Erythroblast (primary cell): Measurements from ENCODE around the gene STAT5B.

ENCODE experiments used
- GATA1 ChIP-seq: IDR thresholded peaks from 2 replicates; pipeline ENCODE4 v1.6.1; 2011; ENCODE audit warnings: low read depth, mild to moderate bottlenecking, control low read depth, low read length, moderate library complexity
- POLR2A ChIP-seq: IDR thresholded peaks from 2 replicates; pipeline ENCODE4 v1.6.1; 2011; ENCODE audit warnings: mild to moderate bottlenecking, low read length

- TF ChIP-seq POLR2A: no peak
- TF ChIP-seq GATA1: no peak
These were observed 36.0 kb downstream of the STAT5B start for GRCh38 chr17:42240201-42240600.
